T-helper 1 cell (primary cell): ENCODE results near the gene HCRT.

ENCODE experiments used
- DNase-seq, 5 donors: peaks; one replicate each; pipeline ENCODE4 v3.0.0-alpha.2; 2012 to 2020

The HCRT gene

GRCh38 chr17:42136654-42137051, 48.6 kb downstream of the HCRT start:
- no peak for DNase-seq

GRCh38 chr17:42135664-42136653, 49.3 kb downstream of the HCRT start:
- no peak for DNase-seq

- no peak for DNase-seq
Measured at GRCh38 chr17:42135151-42135550, 50.1 kb downstream of the HCRT start.
